GM15510 (cell line): Measurements from ENCODE around the gene INPP5D.

ENCODE experiments used
- POLR2A ChIP-seq: IDR thresholded peaks from 3 replicates; pipeline ENCODE4 v1.6.1; 2011; ENCODE audit warnings: borderline replicate concordance; ENCODE audit not compliant: insufficient read length; ENCODE audit errors: extremely low read depth

Gene INPP5D

DNA sequence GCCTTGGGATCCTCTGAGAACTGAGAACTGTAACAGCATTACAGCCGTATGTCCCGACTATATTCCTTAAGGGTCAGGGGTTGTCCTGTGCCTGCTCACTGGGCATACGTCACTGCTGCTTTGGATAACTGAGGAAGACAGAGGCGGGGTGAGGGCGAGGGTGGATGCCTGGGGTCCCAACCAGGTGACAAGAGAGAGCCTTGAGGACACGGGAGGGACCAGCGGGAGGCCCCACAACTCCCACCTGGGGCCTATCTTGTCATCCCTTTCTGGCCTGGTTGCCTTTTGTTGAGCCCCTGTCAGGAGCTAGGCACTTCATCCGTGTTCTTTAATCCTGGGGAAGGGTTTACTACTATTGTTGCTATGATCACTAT, 28.8 kb downstream of the INPP5D start:
- no peak for TF ChIP-seq POLR2A

DNA sequence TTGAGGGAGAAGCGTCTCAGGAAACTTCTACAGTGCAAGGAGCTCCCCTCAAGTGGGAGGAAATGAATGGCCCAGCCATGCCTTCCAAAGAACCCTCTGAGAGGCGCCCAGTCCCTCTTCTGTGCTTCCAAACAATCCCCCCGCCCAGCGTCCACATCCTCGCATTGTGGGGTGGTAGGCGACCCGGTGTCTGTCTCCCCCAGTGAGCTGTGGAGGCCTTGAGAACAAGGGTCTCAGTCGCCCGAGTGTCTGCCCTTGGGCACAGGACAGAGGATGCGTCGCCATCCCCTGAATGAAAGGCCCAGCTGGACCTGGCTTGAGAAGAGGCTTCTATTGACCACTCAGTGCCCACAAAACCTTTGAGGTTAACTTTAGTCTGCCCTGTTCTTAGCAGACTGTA, 29.7 kb downstream of the INPP5D start:
- TF ChIP-seq POLR2A = no peak

DNA sequence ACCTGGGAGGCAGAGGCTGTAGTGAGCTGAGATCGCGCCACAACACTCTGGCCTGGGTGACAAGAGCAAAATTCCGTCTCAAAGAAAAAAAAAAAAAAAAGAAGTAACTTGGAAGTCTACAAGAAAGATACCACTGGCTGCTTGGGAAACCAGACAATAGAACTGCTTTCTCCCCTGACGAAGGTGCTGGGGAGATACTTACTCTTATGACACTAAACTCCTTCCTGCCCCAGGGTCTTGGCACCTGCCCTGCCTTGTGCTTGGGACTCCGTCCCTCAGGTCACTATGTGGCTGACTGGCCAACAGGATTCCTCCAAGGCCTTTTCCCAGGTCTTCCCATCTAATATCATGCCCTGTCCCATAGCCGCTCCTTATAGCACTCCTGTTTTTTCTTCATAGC, 30.7 kb downstream of the INPP5D start:
- no peak for TF ChIP-seq POLR2A

GRCh38 chr2:233091595-233092375, 31.6 kb downstream of the INPP5D start:
- TF ChIP-seq POLR2A = no peak

- TF ChIP-seq POLR2A = no peak
Measured at GRCh38 chr2:233092432-233093165, 32.5 kb downstream of the INPP5D start.

DNA sequence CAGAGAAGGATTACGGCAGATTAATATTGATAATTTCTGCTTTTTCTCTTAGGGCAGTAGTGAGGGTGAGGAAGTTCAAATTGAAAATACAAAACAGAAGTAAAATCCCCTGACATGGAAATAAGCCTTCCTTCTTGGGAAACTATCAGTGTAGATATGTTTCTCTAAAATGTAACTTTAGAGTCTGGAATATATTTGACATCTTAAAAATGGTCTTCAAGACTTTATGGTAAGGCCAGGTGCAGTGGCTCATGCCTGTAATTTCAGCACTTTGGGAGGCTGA, 33.0 kb downstream of the INPP5D start:
- TF ChIP-seq POLR2A = no peak

GRCh38 chr2:233093721-233094120, 33.6 kb downstream of the INPP5D start:
- TF ChIP-seq POLR2A = no peak

GRCh38 chr2:233094614-233095013, 34.5 kb downstream of the INPP5D start:
- TF ChIP-seq POLR2A = no peak

GRCh38 chr2:233096006-233096405, 35.9 kb downstream of the INPP5D start:
- TF ChIP-seq POLR2A = no peak

DNA sequence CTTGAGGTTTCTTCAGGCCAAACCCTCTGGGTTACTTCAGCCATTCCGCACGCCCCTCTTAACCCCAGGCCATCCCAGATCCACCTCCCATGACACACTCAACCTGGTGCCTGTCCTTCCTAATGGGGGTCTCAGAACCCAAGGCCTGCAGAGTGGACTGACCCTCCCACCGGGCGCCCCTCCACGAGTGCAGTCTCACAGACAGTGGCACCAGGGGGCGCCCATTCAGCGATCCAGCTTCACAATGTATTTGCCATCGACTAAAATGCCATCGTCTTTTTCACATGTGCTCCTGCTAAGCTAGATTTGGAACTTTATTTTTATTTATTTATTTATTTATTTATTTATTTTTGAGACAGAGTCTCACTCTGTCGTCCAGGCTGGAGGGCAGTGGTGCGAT, 38.5 kb downstream of the INPP5D start:
- no peak for TF ChIP-seq POLR2A

DNA sequence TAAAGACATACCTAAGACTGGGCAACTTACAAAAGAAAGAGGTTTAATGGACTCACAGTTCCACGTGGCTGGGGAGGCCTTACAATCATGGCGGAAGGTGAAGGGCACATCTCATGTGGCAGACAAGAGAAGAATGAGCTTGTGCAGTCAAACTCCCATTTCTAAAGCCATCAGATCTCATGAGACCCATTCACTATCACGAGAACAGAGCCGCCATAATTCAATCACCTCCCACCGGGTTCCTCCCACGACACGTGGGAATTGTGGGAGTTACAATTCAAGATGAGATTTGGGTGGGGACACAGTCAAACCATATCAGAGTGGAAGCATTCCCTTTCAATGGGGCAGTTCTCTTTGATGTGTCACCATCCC, 39.7 kb downstream of the INPP5D start:
- TF ChIP-seq POLR2A = peak; percentile 16

DNA sequence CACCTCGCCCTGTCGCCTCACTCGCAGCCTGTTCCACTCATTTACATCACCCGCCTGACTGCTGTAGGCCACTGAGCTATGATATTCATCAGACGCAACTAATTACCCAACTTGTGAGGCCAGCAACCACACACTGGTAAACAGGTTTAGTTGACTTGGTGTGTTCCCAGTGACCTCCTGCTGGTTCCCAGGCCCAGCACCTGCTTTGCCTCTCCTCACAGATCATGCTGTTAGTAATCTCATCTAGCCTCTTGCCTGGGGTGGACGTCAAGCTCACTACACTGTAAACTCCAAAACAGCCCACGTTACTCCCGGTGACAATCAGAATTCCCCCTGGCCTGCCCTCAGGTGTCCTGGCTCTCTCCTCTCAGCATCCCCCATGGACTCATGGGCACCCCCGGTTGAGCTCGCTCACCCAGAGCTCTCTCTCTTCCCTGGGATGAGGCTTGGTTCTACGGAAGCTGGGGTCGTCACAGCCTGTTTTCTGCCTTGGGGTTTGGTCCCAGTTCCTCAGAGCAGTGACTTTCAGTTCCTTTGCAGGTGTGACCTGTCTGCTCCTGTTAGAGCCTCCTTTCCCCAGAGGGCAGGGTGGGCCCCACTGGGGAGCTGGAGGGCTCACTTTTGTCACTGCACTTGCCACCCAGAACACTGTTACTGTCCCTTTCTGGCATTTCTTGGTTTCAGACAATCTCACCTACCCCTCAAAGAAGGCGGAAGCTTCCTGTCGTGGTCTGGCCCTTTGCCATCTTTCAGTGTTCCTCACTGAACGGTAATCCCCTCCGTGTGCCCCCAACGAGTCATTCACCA, 40.3 kb downstream of the INPP5D start:
- no peak for TF ChIP-seq POLR2A

DNA sequence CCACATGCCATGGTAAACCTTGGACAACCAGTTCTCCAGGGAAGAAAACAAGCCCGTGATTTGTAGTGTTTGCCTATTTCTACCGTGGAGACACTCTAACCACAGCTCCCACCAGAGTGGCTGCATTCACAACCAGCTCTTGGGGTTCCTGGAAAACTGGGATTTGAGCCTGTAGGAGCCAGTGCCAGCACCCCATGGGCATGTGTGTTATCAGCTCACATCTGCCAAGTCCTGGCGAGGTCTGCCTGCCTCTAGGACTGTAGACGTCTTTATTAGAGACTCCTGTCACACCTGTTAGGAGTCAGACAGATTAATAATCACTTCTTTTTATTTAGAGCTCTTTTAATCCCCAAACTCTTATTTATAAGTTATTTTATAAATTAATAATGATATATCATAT, 41.0 kb downstream of the INPP5D start:
- no peak for TF ChIP-seq POLR2A

- no peak for TF ChIP-seq POLR2A
Measured at GRCh38 chr2:233101816-233102215, 41.7 kb downstream of the INPP5D start.

GRCh38 chr2:233105156-233105895, 45.2 kb downstream of the INPP5D start:
- no peak for TF ChIP-seq POLR2A
